Measurements from ENCODE around the gene TCEANC2.

- TF ChIP-seq, protein P1, sequence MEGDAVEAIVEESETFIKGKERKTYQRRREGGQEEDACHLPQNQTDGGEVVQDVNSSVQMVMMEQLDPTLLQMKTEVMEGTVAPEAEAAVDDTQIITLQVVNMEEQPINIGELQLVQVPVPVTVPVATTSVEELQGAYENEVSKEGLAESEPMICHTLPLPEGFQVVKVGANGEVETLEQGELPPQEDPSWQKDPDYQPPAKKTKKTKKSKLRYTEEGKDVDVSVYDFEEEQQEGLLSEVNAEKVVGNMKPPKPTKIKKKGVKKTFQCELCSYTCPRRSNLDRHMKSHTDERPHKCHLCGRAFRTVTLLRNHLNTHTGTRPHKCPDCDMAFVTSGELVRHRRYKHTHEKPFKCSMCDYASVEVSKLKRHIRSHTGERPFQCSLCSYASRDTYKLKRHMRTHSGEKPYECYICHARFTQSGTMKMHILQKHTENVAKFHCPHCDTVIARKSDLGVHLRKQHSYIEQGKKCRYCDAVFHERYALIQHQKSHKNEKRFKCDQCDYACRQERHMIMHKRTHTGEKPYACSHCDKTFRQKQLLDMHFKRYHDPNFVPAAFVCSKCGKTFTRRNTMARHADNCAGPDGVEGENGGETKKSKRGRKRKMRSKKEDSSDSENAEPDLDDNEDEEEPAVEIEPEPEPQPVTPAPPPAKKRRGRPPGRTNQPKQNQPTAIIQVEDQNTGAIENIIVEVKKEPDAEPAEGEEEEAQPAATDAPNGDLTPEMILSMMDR (IDR thresholded peaks at IDR 0.05 in 4 of 5, conservative IDR thresholded peaks at IDR 0.05 in 1 of 5) = no peak
- TF ChIP-seq POLR2A (IDR thresholded peaks at IDR 0.05) = no peak
Observed at GRCh38 chr1:54117815-54118563, 64.6 kb downstream of the TCEANC2 start.
